Parathyroid adenoma (tissue), 2 donors: Measurements from ENCODE around the gene ARAP1.

Experiments
- H2AFZ ChIP-seq: fragments of 300-600 bp; sonication (generic); one replicate; pipeline ENCODE4 v1.7.0; 2017; ENCODE audit warnings: antibody characterized with exemption, mild to moderate bottlenecking
- H3K27ac ChIP-seq: fragments of 300-600 bp; sonication (generic); one replicate; pipeline ENCODE4 v1.7.0; 2017
- H3K27me3 ChIP-seq: fragments of 300-600 bp; sonication (generic); one replicate; pipeline ENCODE4 v1.7.0; 2017; ENCODE audit warnings: low read length; ENCODE audit not compliant: control insufficient read depth, insufficient read depth
- H3K36me3 ChIP-seq: fragments of 300-600 bp; sonication (generic); one replicate; pipeline ENCODE4 v1.7.0; 2017; ENCODE audit warnings: low read length; ENCODE audit not compliant: control insufficient read depth, insufficient read depth
- H3K4me1 ChIP-seq: fragments of 300-600 bp; sonication (generic); one replicate; pipeline ENCODE4 v1.7.0; 2017; ENCODE audit warnings: control low read depth
- H3K4me2 ChIP-seq: fragments of 300-600 bp; sonication (generic); one replicate; pipeline ENCODE4 v1.7.0; 2017; ENCODE audit warnings: low read length
- H3K4me3 ChIP-seq: fragments of 300-600 bp; sonication (generic); one replicate; pipeline ENCODE4 v1.7.0; 2017; ENCODE audit warnings: low read depth, low read length
- H3K79me2 ChIP-seq: fragments of 300-600 bp; sonication (generic); one replicate; pipeline ENCODE4 v1.7.0; 2017; ENCODE audit warnings: control low read depth
- H3K9ac ChIP-seq: fragments of 300-600 bp; sonication (generic); one replicate; pipeline ENCODE4 v1.7.0; 2017; ENCODE audit warnings: mild to moderate bottlenecking
- H3K9me3 ChIP-seq: fragments of 300-600 bp; sonication (generic); one replicate; pipeline ENCODE4 v1.7.0; 2017; ENCODE audit warnings: low read length; ENCODE audit not compliant: control insufficient read depth
- TF ChIP-seq, protein P1 (sequence below): fragments of 300-600 bp; sonication (generic); IDR thresholded peaks from one replicate; pipeline ENCODE4 v1.7.0; 2017; ENCODE audit warnings: antibody characterized with exemption, mild to moderate bottlenecking
- donor health status: primary hyperparathyroidism.

The ARAP1 gene

GRCh38 chr11:72741849-72742512 is 10.2 kb downstream of the ARAP1 start:
- H3K9me3 ChIP-seq: no peaks in the 10 kb centered on the region
- H3K4me1 ChIP-seq: no peaks in the 10 kb centered on the region
- no peaks in the 10 kb centered on the region for H3K36me3 ChIP-seq
- H2AFZ ChIP-seq: no peak overlapping the region
- no peak overlapping the region for H3K4me3 ChIP-seq
- no peak overlapping the region for H3K27ac ChIP-seq
- no peaks in the 10 kb centered on the region for H3K79me2 ChIP-seq
- TF ChIP-seq, protein P1, sequence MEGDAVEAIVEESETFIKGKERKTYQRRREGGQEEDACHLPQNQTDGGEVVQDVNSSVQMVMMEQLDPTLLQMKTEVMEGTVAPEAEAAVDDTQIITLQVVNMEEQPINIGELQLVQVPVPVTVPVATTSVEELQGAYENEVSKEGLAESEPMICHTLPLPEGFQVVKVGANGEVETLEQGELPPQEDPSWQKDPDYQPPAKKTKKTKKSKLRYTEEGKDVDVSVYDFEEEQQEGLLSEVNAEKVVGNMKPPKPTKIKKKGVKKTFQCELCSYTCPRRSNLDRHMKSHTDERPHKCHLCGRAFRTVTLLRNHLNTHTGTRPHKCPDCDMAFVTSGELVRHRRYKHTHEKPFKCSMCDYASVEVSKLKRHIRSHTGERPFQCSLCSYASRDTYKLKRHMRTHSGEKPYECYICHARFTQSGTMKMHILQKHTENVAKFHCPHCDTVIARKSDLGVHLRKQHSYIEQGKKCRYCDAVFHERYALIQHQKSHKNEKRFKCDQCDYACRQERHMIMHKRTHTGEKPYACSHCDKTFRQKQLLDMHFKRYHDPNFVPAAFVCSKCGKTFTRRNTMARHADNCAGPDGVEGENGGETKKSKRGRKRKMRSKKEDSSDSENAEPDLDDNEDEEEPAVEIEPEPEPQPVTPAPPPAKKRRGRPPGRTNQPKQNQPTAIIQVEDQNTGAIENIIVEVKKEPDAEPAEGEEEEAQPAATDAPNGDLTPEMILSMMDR: no peak
- no peak overlapping the region for H3K9ac ChIP-seq
- H3K27me3 ChIP-seq: no peaks in the 10 kb centered on the region
- H3K4me2 ChIP-seq: no peak overlapping the region

DNA sequence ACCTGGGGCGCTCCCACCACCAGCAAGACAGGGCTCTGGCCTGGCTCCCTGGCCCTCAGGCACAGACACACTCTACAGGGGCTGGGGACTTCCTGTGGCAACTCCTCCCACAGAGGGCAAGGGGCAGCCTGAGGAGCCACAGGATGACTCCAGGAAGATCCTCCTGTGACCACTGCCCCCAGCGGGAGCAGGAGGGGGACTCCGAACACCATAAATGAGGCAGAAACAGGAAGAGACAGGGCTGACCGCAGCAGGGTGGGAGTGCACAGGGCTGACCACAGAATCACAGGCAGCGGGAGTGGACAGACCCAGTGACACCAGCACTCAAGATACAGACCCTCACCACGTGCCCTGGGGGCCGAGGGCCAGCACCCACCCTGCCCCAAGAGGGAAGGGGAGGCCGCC is 10.8 kb downstream of the ARAP1 start:
- no peaks in the 10 kb centered on the region for H3K9me3 ChIP-seq
- no peak overlapping the region for H3K9ac ChIP-seq
- no peaks in the 10 kb centered on the region for H3K4me1 ChIP-seq
- no peaks in the 10 kb centered on the region for H3K79me2 ChIP-seq
- H3K27ac ChIP-seq: no peak overlapping the region
- no peak overlapping the region for H3K4me3 ChIP-seq
- no peaks in the 10 kb centered on the region for H3K27me3 ChIP-seq
- H3K36me3 ChIP-seq: no peaks in the 10 kb centered on the region
- no peak overlapping the region for H2AFZ ChIP-seq
- TF ChIP-seq, protein P1: no peak
- H3K4me2 ChIP-seq: no peak overlapping the region

GRCh38 chr11:72740562-72741428 is 11.4 kb downstream of the ARAP1 start:
- Histone ChIP-seq H3K4me3 (no peak overlapping the region), H3K27me3 (no peaks in the 10 kb centered on the region), H3K4me2 (no peak overlapping the region), H2AFZ (no peak overlapping the region), H3K36me3 (no peaks in the 10 kb centered on the region), H3K4me1 (no peaks in the 10 kb centered on the region), H3K79me2 (no peaks in the 10 kb centered on the region), H3K9me3 (no peaks in the 10 kb centered on the region), H3K27ac (no peak overlapping the region), H3K9ac (no peak overlapping the region)
- TF ChIP-seq, protein P1: no peak

GRCh38 chr11:72740060-72740424 is 12.2 kb downstream of the ARAP1 start:
- H3K79me2 ChIP-seq: no peaks in the 10 kb centered on the region
- no peaks in the 10 kb centered on the region for H3K27me3 ChIP-seq
- H3K9ac ChIP-seq: no peak overlapping the region
- H3K27ac ChIP-seq: no peak overlapping the region
- no peak overlapping the region for H2AFZ ChIP-seq
- TF ChIP-seq, protein P1: no peak
- no peaks in the 10 kb centered on the region for H3K36me3 ChIP-seq
- H3K4me1 ChIP-seq: no peaks in the 10 kb centered on the region
- no peak overlapping the region for H3K4me3 ChIP-seq
- no peak overlapping the region for H3K4me2 ChIP-seq
- H3K9me3 ChIP-seq: no peaks in the 10 kb centered on the region
